HG03095 (cell line): ENCODE data around the gene ANKRD55.
A peak's percentile ranks its signal among the peaks of the same experiment; 100 is the strongest.
"Not testable (repeated sequence)": the region's sequence is repeated elsewhere in the genome, so short reads cannot be mapped to it uniquely, and the experiment has no call there.

ENCODE experiments used
- ATAC-seq: cut with Tn5 transposase; IDR thresholded peaks from one replicate; pipeline ENCODE4 v1.9.1; 2021; ENCODE audit warnings: moderate library complexity; ENCODE audit not compliant: unreplicated experiment

ANKRD55 gene

GRCh38 chr5:56211298-56211865, 21.7 kb downstream of the ANKRD55 start:
- no peak for ATAC-seq

DNA sequence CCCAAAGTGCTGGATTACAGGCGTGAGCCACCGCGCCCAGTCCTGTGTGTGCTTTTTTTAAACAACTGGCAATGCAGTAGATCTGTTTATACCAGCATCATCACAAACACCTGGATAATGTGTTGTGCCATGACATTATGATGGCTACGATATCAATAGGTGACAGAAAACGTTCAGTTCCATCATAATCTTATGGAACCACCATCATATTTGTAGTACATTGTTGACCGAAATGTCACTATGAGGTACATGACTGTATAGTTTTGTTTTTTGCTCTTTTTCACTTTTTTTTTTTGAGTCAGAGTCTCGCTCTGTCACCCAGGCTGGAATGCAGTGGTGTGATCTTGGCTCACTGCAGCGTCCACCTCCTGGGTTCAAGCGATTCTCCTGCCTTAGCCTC, 24.4 kb downstream of the ANKRD55 start:
- ATAC-seq, result no peak

DNA sequence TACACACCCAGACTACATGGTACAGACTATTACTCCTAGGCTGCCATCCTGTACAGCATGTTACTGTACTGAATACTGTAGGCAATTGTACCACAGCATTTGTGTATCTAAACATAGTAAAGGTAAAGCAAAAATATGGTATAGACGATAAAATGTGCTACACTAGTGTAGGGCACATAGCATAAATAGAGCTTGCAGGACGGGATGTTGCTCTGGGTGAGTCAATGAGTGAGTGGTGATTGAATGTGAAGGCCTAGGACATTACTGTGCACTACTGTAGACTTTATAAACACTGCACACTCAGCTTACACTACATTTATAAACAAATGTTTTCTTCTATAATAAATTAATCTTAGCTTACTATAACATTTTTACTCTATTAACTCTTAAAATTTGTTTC, 25.6 kb downstream of the ANKRD55 start:
- no peak for ATAC-seq

DNA sequence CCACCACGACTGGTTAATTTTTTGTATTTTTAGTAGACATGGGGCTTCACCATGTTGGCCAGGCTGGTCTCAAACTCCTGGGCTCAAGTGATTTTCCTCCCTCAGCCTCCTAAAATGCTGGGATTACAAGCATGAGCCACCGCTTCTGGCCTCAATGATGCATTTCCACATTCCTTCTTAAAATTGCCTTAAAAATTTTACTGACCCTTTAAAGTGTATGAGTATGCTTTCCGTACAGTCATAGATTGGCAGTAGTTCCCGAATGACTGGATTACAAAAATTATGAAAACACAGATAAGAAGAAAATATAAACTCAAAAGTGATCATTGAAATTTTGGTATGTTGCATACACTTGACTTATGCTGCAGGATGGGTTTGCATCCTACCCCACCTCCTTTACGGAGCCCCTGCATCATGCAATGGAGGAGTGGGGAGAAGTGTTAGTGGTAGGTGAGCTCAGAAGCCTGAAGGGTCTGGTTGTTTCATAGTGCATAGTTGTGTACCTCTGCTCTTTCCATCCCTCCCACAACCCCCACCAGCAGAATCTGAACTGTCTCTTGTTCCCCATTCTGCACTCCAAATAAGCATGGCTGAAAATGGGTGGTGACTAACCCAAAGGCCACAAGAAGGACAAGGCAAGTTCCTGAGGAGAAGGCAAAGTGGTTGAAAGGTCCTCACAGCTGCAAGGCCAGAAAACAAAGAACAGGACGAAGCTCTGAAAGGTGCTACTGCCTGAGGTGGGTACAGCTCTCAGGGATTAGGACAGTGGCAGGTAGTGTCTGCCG, 26.8 kb downstream of the ANKRD55 start:
- no peak for ATAC-seq

GRCh38 chr5:56203936-56204335, 29.2 kb downstream of the ANKRD55 start:
- not testable (repeated sequence) for ATAC-seq

- ATAC-seq, result no peak
Observed at GRCh38 chr5:56202483-56202882, 30.6 kb downstream of the ANKRD55 start.

GRCh38 chr5:56201762-56202261, 31.3 kb downstream of the ANKRD55 start:
- not testable (repeated sequence) for ATAC-seq

- ATAC-seq, result peak; percentile 86
Observed at GRCh38 chr5:56200971-56201666, 32.0 kb downstream of the ANKRD55 start.

DNA sequence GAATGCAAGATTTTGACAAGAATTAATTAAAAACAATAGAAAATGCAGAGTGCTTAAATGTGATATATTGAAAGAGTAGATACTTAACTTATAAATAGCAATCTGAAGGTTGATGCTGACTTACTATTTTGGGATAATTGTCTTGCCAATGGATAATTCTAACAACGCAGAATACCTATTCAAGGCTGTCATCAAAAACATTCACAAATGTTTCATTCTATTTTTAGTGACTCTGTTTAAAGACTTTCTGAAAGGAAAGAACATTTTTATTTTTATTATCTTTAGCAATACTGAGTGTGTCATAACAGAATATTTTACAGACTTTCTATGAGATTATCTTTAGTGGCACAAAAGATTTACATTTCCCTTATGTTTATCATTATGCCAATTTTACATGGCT, 38.1 kb downstream of the ANKRD55 start:
- no peak for ATAC-seq

- no peak for ATAC-seq
Observed at GRCh38 chr5:56192246-56192645, 40.9 kb downstream of the ANKRD55 start.

DNA sequence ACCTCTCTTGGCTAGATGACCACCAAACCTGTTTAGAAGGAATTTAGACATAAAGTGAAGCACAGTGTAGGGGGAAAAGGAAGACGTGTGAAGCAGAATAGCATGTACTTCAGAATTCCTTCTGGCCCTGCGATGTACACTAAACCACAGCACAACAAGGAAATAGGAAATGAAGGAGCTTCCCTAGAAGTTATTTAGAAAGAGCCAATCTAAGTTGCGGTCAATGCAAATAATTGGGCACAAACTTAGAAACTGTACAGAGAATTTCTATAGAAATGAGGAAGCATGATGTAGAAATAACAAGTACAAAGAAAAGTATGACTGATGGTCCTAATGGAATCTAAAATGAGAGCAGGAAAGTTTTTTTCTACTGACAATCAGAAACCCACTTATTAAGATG, 41.5 kb downstream of the ANKRD55 start:
- ATAC-seq, result no peak

- ATAC-seq, result no peak
Observed at GRCh38 chr5:56190497-56190896, 42.6 kb downstream of the ANKRD55 start.

DNA sequence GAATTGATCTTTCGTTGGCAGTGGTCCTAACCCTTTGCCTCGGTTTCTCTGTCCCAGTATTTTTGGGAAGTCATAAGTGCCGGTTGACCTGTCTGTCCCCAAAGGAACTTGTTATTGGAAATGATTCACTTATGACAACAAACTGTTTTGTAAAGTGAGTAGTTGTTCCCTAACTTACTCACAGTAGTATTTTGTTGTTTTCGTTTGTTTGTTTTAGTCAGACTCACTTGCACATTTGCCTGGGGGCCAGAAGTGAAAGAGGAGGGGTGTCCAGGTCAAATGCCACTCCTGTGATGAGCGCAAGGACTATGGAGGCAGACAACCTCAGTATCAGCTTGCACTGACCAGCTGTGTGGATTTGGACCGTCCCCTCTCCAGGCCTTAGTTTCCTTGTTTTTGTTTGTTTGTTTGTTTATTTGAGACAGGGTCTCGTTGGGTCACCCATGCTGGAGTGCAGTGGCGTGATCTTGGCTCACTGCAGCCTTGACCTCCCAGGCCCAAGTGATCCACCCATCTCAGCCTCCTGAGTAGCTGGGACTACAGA, 47.3 kb downstream of the ANKRD55 start:
- ATAC-seq, result no peak

GRCh38 chr5:56183506-56183905, 49.6 kb downstream of the ANKRD55 start:
- ATAC-seq, result no peak

DNA sequence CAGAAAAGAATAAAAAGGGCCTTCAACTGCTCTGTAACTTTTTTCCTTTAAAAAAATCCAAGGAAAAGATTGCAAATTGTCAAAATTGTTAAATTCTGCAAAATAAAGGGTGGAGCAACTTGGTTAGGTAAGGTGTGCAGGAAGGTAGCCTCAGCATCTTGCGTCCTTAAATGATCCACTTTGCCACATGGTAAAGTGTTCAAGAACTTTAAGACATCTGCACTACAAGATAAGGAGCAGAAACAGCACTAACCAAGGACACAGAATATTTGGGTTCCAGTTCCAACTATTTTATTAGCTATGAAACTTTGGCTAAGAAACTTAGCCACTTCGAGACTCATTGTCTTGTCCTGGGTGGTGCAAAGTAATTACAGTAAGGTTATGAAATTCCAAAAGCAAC, 53.7 kb downstream of the ANKRD55 start:
- no peak for ATAC-seq

- no peak for ATAC-seq
Observed at GRCh38 chr5:56178823-56179222, 54.3 kb downstream of the ANKRD55 start.

- ATAC-seq, result no peak
Observed at GRCh38 chr5:56176871-56177533, 56.1 kb downstream of the ANKRD55 start.

DNA sequence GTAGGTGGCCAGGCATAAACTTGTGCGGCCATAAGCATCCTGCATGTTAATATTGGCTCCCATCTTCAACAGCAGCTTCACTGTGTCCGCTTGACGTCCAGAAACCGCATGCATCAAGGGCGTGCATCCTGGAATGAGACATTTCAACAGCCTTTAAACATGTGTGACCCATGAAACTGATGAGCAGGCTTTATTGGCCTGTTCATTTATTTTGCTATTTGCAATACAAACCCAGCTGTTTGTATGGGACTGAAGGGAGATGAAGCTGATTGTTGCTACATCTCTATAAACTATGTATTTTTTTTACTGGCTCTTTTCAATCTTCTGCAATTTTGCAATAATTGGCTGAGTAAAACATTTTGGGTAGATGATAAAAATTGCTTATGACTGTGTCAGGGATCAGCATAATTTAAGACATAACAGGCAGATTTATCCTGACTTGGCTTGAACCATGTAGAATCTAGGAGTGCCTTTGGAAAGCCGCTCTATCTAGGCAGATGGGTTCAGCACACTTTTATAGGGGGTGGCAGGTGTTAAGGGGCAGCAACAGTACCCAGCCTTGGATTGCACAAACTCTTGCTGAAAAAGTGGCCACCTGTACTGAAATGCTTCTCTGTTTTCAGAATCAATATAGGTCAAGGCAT, 56.9 kb downstream of the ANKRD55 start:
- ATAC-seq, result no peak

DNA sequence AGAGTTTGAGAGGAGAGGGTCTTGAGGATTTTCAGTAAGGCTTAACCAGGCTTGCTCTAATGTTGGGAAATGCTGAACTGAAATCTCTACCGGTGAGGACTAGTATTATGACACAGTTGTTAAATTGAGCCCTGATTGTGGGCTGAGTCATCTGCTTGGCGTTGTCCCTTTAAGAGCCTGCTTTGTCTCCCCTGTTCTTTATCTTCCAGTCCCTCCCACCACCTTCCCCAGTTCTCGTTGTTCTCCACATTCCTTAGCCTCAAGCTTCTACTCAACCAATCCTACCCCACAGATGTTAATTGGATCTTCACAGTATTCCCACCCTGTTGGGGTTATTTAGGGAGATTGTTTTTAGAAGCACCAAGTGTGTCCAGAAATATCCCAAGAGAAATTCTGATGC, 57.6 kb downstream of the ANKRD55 start:
- ATAC-seq, result no peak

GRCh38 chr5:56175021-56175420, 58.1 kb downstream of the ANKRD55 start:
- ATAC-seq, result no peak

DNA sequence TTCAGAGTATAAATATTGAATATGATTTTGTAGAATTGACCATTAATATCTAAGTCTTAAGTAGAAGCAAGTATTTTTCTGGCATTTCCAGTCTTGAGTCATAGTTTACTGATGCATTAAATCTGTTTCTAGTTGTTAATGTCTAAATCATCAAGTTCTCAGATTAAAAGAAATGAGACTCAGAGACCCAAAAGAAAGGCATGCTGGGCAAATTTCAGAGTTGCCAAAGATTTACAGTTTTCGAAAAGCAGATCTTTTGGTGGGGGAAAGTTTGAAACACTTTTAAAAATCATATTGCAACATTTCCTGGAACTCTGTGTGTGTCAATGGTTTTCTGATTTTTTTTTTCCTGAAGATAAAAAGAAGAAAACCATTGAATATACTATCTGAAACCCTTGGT, 60.9 kb downstream of the ANKRD55 start:
- ATAC-seq, result no peak
